Measurements from ENCODE around the gene EFCAB7.

DNA sequence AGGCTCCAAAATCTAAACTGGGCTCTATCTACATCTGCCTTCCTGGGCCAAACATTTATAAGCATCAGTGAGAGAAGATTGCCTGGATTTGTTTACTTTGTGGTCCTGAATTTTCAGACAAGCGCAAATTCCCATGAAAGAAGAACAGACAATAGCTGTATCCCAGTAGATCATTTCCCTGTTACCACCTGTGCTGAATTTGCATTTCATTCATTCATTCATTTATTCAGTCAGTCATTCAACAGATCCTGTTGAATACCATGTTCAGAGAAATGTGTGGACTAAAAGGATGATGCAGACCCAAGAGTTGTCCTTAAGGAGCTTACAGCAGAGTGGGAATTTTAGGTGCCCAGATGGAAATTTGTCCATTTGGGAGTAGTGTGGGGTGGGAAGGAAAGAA, 72.1 kb downstream of the EFCAB7 start:
- no peak for TF ChIP-seq ZNF232 (CRISPR knock-in tag; IDR thresholded peaks at IDR 0.05)
- TF ChIP-seq, protein P1, sequence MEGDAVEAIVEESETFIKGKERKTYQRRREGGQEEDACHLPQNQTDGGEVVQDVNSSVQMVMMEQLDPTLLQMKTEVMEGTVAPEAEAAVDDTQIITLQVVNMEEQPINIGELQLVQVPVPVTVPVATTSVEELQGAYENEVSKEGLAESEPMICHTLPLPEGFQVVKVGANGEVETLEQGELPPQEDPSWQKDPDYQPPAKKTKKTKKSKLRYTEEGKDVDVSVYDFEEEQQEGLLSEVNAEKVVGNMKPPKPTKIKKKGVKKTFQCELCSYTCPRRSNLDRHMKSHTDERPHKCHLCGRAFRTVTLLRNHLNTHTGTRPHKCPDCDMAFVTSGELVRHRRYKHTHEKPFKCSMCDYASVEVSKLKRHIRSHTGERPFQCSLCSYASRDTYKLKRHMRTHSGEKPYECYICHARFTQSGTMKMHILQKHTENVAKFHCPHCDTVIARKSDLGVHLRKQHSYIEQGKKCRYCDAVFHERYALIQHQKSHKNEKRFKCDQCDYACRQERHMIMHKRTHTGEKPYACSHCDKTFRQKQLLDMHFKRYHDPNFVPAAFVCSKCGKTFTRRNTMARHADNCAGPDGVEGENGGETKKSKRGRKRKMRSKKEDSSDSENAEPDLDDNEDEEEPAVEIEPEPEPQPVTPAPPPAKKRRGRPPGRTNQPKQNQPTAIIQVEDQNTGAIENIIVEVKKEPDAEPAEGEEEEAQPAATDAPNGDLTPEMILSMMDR (IDR thresholded peaks at IDR 0.05) = no peak
- TF ChIP-seq ZNF317 (CRISPR knock-in tag; IDR thresholded peaks at IDR 0.05; ENCODE audit: borderline replicate concordance, low read depth) = no peak
